NCI-H1105 (cell line): Measurements from ENCODE around the gene ATOX1.
A peak's percentile ranks its signal among the peaks of the same experiment; 100 is the strongest.

ENCODE experiments used
- DNase-seq: peaks from one replicate; lab custom pipeline; 2025; lab: John Stamatoyannopoulos, UW

Gene ATOX1

DNA sequence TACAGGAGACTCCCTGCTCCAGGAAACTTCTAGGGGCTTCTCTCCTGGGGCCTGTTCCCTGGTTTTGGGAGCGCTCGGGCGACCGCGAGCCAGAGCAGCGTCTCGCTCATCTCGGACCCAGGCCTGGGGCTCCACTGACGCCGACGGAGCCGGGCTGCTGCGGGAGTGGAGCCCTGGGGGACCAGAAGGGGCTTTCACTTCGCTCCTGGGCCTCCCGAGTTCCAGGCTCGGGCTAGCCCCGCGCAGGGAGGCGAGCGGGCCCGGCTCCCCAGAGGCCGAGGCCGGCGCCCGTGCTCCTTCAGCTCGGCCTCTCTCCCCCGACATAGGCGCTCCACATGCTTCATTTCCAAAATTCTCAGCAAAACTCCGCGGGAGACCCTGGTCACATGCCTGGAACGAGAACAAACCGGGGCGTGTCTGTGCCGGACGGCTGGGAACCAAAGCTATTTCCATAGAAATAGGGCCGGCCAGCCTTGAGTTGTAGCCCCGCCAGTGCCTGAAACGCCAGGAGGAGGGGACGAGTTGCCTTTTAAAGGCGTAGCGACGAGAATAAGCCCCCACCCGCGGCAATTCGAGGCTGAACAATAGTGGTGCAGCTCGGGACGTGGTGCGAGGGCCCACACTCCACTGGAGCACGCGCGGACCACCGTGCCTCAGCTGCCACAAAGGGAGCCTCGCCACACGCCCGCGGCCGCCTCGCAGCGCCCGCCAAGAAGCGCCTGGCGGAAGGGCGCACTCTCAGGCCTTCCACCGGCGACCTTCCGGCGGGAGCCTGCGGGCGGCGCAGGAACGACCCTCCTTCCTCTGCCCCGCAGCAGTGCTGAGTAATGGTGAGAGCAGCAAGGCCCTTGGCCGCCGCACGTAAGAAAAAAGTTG, 12.2 kb upstream of the ATOX1 start:
- peak; percentile 5 for DNase-seq

DNA sequence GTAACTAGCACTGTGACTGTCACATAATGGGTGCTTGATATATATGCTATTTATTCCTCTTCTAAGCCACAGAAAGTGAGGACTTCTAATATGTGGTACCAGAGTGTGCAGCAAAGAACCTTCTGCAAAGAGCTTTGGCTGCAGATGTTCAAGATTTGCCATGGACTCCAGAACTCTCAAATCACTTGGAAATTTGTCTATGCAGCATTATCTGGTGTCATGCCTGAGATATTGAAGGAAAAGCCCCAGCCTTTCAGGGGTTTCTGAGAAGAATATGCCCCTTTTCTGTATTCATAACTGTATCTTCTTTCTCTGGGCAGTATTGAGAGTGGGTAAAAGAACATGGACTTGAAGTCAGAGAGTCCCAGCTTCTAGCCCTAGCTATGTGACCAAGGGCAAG, 8.5 kb upstream of the ATOX1 start:
- DNase-seq = no peak

DNA sequence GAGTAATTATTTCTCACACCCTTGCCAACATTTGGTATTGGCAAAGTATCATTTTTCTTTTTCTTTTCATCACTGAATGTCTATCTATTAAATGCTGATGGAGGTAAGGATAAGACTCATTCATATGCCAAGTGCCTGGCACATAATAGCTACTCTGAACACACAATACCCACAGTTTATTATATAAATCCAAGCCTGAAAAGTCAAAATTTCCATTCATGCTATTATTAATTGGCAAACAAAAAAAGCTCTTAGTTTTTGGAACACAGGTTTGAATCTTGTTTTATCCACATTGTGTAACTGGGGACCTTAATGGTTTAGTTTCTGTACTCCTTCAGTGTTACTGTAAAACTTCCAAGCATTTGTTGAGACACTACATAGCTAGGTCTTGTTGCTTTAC, 6.4 kb upstream of the ATOX1 start:
- DNase-seq = no peak

DNA sequence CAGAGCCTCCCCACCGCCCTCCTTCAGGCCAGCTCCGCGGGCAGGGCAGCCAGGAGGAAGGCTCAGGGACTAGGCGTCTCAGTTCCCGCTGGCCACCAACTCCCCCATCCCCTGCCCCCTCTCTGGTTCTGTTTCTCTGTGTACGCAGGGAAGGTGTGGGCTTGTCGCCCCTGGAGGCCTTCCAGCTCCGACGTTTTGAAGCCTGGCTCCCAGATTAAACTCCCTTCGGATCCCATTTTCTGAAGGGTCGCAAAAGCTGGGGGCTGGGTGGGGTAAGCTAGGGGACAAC, 346 bp downstream of the ATOX1 start:
- peak; percentile 0 for DNase-seq

DNA sequence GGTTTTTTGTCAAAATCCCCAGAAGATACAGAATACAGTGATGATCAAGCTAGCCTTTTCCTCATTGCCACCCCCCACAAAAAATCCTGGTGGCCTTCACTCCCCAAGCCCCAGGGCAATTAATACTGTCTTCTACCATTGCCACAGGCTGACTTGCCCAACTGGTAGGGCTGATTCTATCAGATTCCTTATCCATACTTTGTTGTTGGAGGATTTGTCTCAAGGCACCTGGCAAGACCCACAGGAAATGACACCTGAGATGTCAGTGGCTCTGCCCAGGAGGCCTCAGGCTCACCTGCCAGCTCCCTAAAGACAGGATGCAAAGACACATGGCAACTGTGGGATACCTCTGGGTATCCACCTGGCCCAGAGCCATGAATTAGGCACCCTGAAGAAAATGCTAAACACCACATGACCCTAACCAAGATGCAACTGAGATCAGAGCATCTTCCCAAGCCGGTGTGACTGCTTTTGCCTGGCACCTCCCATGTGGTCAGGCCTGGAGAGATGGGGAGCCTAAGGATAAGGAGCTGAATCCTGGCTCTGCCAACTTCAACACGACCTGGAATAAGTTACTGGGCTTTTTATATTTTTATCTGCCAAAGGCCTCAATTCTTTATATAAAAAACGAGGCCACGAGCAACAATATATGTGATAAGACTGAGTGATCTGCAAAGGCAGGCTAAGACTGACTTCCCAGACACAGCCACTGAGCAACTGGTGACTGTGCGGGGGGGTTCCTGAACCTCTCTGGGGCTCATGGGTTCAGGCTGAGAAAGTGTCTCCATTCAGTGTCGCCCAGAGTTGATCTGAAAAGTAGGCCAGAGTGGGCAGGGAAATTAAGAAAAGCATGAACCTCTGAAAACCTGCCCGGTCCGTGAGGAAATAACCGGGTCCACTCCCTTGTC, 944 bp downstream of the ATOX1 start:
- DNase-seq = no peak

DNA sequence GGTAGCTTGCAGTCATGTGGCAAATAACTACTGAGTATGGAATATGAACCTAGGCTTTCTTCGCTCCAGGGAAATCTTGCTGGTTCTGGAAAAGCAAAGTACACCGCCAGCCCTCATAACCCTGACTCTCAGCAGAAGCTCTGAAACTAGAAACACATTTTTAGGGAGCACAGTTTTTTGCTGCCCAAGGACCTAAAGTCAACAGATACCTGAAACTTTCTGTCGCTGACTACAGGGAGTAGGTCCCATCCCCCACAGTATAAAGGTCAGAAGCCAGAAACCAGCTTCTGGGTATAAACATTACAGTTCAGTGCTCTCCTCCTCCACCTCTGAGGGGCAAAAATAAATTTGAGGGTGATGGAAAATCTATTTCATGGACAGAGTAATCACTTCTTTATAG, 3.0 kb downstream of the ATOX1 start:
- DNase-seq = no peak

DNA sequence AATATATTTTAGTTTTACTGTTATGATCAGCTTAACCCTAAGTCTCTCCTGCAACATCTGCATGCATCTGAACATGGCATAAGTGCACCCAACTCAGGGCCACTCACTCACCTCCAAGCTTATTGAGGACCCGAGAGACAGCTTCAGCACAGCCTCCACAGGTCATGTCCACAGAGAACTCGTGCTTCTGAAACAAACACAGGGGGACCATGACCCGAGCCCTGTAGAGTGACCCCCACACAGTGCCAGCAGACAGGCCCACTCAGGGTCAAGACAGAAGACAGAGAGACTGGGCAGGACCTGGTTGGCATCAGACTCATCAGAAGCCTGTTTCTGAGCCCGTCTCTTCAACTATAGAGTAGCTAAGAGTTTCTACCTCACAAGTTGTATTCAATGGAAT, 6.8 kb downstream of the ATOX1 start:
- no peak for DNase-seq

DNA sequence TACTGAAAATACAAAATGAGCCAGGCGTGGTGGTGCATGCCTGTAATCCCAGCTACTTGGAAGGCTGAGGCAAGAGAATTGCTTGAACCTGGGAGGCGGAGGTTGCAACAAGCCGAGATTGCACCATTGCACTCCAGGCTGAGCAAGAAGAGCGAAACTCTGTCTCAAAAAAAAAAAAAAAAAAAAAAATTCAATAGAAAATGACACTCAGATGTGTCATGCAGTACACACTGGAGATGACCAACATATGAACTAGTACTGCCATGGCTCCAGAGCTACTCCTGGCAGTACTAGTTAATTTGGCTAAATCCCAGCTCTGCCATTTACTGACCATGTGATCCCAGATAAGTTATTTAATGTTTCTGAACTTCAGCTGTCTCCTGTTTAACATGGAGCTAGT, 7.3 kb downstream of the ATOX1 start:
- no peak for DNase-seq

DNA sequence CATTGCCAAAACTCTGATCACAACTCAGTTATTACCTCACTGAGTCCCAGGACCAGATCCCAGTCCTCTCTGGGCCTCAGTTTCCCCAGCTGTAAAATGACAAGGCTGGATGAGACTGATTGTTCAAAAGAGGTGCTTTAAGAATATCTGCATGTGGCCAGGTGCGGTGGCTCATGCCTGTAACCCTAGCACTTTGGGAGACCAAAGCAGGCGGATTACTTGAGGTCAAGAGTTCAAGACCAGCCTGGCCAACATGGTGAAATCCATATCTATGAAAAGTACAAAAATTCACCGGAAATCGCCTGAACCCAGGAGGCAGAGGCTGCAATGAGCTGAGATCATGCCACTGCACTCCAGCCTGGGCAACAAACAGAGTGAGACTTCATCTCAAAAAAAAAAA, 8.3 kb downstream of the ATOX1 start:
- DNase-seq = no peak

DNA sequence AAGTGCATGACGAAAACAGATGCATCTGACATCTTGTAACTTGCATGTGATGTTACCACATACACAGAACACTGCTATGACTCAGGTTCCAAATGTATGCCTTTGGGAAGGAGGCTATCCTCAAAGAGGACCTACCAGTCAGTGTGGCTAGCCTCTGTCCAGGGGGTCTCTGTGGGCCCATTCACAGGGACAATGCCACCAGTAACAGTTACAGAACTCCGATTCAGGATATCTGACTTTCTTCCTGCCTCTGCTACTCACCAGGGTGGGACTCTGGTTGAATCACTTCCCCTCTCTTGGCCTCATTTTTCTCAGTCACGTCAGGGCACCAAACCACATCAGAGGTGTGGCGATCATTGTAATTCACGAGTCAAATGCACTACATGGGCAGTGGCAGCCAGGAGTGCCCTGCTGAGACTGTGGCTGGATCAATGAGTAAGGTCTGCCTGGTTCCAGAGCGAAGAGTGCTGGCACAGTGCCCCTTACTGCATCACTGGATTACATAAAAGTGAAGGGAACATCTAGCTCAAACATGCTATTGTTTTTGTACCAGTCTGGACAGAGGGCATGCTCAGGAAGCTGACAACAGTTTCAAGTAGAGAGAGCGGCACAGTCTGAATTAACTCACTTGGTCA, 13.2 kb downstream of the ATOX1 start:
- no peak for DNase-seq

DNA sequence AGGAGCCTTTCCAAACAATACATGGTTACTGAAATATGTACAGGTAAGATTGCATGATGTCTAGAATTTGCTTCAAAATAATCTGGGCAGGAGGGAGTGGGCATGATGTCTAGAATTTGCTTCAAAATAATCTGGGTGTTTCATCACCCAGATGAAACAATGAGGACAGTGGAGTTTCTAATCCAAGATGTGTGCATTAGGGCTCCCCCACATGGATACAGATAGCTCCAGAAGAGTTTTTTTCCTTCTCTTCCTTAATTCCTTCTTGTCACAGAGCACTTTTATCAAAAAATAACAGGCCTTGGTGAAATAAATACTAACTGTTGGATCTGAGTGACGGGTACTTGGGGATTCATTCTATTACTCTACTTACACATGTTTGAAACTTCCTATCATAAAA, 14.9 kb downstream of the ATOX1 start:
- no peak for DNase-seq

DNA sequence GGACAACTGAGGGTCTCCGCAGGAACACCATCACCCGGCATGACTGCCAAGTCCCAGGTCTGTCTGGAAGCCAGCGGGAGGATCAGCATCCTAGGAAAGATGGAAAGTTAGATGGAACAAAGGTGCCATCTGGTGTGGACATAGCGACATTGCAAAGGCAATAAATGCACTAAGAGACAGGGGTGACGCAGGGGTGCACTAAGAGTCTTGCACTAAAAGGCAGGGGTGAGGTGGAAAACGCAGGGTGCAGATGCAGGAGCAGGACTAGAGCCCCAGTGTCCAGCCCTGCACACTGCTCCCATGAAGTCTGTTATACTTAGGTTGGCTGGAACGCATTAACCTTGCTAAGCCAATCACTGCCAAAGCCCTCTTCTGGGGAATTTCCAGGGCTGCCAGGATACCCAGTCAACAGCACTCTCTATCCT, 15.5 kb downstream of the ATOX1 start:
- DNase-seq = no peak

DNA sequence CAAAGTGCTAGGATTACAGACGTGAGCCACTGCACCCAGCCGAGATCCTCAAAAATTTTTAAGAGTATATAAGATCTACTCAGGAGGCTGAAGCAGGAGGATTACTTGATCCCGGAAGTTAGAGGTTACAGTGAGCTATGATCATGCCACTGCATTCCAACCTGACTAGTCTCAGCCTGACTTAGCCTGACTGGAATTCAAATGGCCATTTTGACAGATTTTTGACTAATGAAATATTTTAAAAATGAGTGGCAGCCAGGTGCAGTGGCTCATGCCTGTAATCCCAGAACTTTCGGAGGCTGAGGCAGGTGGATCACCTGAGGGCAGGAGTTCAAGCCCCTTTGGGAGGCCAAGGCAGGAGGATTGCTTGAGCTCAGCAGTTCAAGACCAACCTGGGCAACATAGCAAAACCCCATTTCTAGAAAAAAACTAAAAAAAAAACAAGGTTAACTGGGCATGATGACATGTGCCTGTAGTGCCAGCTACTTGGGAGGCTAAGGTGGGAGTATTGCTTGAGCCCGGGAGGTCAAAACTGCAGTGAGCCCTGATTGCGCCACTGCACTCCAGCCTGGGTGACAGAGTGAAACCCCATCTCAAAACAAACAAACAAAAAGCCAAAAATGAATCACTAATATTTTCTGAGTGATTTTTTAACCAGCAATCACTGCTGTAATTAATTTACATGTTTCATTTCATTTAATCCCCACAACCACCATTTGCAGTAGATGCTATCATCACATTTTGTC, 16.6 kb downstream of the ATOX1 start:
- no peak for DNase-seq

DNA sequence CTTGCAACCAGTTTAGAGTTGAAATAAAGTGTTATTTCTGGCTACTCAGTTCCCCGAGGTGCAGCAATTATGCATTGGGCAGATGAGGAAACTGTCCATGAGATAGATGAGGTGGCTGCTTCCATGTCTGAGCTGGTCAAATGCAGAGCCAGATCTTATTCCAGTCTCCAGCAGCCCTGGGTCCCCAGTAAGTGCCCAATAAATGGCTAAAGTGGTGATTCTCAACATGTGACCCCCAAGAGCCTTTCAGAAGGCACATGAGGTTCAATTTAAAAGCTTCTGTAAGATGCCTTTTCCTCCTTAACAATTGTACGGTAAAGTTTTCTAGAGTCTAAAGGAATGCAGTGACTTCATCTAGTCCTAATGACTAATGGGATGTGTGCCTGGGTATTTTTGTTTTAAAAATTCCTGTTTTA, 17.5 kb downstream of the ATOX1 start:
- DNase-seq = no peak

DNA sequence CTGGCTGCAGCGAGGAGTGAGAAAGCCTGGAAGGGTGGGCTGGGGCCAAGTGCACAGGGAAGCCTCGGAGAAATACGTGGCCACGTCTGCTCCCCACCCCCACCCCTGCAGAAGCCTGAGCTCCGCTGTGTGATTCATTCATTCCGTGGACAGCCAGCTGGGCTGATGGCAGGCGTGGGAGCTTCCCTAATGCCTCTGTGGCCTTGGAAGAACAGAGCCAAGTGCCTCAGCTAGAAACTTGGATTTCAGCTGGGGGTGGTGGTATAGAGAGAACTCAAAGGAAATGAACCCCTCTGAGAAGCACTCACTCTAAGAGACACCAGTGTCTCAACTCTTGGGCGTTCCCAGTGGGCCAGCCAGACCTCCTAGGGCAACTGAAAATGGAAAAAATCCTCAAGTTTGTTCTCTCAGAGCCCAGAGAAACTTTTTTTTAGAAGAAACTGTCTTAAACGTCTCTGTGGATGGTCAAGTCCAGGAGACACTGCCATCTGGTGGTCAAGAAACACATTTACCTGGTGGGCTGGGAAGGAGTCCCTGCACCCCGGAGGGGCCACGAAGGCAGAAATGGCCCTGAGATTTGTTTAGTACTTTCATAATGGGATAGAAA, 18.0 kb downstream of the ATOX1 start:
- peak; percentile 9 for DNase-seq

DNA sequence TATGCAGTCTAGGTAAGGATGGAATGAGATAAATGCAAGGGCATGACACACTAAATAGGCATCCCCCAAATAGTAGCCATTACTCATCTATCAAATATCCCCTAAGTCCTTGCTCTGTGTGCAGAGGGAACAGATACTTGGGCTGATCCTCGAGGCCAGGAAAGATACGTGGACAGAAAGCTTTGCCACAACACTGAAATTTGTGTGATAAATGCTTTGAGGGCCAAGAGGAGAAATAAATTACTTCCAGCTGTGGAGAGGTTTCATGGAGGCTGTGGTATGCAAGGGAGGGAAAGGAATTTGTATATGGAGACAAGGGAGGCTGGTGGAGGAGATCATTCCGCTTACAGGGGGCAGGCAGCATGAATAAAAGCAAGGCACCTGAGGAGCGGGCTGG, 18.5 kb downstream of the ATOX1 start:
- no peak for DNase-seq

DNA sequence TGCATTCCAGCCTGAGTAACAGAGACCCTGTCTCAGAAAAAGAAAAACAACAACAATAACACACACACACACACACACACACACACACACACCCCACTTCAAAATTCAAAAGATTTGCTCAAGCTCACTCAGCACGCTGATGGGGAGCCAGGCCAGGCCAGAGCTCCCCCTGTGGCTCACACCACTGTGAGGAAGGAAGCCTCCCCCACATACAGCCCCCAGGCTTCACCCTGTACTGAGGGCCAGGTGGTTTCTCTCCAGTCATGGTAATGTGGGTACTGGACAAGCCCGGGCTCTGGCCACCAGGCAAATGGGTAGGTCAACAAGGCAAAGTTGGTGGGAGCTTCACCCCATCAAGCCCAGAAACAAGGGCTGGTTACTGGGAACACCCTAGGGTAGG, 19.0 kb downstream of the ATOX1 start:
- DNase-seq = no peak

DNA sequence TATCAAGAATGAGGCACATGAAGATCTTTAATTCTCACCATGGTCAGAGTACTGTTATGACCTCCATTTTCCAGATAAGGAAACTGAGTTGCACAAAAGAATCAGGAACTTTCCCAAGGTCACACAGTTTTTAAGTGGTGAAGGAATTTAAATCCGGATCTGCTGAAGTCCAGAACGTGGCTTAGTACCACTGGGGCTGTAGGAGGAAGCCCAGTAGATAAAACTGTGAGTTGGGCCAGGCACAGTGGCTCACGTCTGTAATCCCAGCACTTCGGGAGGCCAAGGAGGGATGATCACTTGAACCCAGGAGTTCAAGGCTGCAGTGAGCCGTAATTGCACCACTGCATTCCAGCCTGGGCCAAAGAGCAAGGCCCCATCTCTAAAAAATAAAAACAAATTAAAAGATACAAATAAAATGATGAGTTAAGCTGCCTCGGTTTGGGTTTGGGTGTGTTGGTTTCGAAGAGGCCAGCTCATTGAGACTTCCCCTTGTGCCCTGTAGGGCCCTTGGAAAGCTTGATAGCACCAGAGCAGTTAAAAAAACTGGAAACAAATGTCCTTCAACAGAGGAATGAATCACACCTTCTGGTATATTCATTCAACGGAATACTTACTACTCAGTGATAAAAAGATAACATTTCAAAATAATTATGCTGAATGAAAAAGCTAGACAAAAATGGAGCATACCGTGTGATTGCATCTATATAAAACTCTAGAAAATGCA, 20.1 kb downstream of the ATOX1 start:
- DNase-seq = no peak

DNA sequence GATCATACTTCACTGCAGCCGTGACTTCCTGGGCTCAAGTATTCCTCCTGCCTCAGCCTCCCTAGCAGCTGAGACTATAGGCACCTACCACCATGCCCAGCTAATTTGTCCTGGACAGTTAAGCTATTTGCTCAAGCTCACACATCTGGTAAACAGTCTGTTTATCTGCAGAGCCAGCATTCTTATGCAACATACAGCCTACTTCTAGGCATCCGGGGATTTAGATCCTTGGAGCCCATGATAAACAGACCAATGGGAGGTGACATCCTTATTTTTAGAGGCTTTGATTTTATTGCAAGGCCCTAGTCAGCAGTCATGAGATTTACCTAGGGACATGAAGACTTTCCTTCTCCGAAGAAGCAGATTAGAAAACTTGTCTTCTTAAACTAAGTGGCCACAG, 21.0 kb downstream of the ATOX1 start:
- no peak for DNase-seq

DNA sequence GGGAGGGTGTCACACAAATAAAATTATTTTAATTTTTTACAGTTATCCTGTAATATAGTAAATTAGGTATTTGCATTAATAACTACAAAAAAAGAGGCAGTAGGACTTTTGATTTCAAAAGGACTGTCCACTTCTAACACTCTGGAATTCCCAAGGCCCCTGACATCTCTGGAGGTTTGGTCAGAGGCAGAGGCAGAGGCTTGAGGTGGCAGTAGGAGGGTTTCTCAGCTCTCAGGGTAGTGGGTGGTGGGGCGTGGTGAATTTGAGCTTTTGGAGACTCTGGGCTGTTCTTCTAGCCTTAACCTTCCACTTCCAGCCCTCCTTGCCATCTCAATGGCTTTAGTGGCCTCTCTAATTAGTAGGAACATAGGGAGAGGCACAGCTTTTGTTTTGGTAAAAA, 22.8 kb downstream of the ATOX1 start:
- DNase-seq = no peak

DNA sequence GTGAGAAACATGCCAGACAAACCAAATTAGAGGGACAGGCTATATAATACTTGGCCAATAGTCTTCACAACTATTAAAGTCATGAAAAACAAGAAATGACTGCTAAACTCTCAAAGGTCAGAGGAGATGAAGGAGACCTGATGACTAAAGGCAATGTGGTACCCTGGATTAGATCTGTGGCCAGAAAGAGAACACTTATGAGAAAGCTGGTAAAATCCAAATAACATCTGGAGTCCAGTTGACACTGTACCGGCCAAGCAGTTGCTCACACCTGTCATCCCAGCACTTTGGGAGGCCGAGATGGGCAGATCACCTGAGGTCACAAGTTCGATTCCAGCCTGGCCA, 24.4 kb downstream of the ATOX1 start:
- DNase-seq = no peak
